SK-N-DZ (cell line): ENCODE results near the gene ERC1.

Source experiments
- DNase-seq: peaks from one replicate; pipeline ENCODE4 v3.0.0-alpha.2; 2015; ENCODE audit warnings: low spot score

The ERC1 gene

GRCh38 chr12:1474574-1475153 is 483.6 kb downstream of the ERC1 start:
- no peak for DNase-seq

GRCh38 chr12:1479645-1480044 is 488.6 kb downstream of the ERC1 start:
- DNase-seq: no peak

DNA sequence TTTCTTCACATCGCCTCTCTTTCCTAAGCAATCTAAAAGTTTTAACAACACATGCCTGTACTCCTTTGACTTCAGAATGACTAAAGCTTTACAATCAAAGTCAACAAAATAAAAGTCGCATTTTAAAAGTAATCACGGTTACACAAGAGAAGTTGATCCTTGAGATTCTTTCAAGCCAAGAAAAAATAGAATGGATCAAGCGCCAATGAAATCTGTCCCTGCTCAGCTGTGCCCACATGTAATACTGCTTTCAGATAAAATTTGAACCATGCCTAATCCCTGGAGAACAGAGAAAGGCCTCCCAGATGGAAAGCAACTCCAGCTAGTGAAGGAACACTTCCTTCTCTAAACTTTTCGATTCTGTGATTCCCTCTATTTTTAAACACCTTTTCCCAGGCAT is 490.3 kb downstream of the ERC1 start:
- no peak for DNase-seq

GRCh38 chr12:1481906-1482305 is 490.9 kb downstream of the ERC1 start:
- DNase-seq: no peak

- no peak for DNase-seq
Observed at GRCh38 chr12:1488908-1489381, 497.9 kb downstream of the ERC1 start.

DNA sequence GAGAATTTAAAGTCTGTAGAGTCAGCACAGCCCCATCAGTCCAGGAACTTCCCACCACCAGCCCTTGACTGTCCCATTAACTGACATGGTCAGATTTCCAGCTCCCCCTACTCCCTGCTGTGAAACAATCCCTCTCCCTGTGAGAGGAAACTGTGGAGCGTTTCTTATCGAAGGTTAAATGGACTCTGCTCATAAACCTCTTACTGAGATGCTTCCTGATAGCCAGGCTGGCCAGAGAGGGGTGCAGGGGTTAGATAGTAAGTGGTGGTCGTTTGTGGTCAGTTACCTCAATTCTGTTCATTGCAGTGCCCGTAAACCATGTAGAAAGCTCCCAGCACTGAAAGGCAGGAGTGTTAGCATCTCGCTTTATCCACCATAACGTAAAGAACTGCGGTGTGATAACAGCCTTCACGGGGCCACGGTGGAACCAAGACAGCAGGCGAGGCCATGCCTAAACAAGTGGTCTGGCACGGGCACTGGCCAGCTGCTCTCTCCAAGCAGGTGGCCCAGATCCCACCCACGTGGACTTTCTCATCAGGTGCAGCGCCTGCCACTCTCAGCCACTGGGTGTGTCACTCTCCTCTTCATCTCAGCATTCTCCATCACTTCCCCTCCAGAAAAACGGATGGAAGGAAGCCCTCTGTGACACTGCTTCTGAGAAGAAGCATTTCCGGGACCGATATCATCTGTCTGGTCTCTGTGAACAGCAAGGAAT is 501.1 kb downstream of the ERC1 start:
- no peak for DNase-seq

GRCh38 chr12:1493781-1494565 is 502.9 kb downstream of the ERC1 start:
- no peak for DNase-seq

DNA sequence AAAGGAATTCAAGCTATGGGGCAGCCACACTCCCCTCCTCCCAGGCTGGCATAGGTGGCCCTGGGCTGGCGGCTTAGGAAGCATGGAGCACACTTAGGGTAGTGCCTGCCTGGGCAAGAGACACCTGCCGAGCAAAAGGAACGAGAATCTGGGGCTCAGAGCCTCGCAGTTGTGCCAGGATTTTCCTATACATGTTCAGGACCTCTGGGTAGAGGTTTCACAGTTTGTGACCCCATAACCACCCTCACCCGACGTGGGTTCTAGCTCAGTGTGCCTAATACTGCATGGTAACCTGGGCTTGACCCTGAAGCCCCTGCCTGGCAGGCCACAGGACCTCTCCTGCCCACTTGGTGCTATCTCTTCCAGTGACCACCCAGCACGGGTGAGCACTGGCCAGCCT is 503.8 kb downstream of the ERC1 start:
- DNase-seq: no peak

- DNase-seq: no peak
Observed at GRCh38 chr12:1496162-1496900, 505.3 kb downstream of the ERC1 start.

- DNase-seq: no peak
Observed at GRCh38 chr12:1497161-1497560, 506.1 kb downstream of the ERC1 start.

GRCh38 chr12:1498199-1498740 is 507.2 kb downstream of the ERC1 start:
- no peak for DNase-seq

DNA sequence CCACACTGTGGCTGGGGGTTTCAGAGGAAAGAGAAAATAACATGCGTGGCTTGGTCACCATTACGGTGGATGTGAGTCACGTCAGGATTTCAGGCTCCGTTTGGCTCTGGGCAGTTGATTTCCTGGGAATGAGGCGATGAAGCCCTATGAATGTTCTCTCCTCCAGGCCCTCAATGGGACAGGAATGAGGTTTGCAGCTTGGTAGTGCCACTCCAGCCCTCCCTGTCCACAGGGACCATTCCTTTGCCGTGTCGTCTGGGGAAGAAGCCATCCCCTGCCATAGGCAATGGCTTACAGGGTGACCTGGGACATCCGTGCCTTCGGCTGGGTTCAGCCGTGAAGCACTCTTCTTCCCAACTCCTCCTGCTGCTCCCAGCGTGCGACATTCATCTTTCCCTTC is 508.3 kb downstream of the ERC1 start:
- no peak for DNase-seq

DNA sequence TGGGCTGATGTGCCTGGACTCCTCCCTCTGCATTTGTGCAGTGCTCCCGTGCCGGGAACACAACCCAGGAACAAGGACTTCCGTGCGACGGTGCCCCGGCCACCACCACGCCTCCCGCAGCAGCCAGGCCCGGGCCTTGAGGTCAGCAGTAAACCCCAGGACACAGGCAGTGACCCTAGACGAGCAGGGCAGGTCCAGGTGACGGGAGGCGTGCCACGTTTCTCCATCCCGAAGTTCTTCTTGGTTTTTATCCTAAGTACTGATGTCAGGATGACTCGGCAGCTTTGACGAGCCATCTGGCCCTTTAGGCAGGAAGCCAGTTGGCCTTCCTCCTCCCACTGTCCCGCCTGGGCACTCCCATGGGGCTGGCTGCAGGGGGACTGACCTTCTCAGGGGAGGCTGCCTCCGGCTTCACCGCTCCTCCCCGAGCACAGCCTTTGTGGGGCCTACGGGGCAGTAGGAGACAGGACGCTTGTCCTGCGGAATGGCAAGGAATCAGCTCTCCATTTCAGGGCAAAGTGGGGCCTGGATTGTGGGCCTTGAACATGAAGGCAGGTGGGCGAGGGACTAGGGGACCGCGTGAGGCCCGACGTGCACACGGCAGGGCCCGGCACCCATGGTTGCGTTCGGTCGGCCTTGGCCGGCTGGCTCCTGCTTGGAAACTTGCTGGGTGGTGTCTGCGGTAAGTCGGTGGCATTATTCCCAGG is 509.2 kb downstream of the ERC1 start:
- no peak for DNase-seq

GRCh38 chr12:1501001-1501400 is 510.0 kb downstream of the ERC1 start:
- no peak for DNase-seq

DNA sequence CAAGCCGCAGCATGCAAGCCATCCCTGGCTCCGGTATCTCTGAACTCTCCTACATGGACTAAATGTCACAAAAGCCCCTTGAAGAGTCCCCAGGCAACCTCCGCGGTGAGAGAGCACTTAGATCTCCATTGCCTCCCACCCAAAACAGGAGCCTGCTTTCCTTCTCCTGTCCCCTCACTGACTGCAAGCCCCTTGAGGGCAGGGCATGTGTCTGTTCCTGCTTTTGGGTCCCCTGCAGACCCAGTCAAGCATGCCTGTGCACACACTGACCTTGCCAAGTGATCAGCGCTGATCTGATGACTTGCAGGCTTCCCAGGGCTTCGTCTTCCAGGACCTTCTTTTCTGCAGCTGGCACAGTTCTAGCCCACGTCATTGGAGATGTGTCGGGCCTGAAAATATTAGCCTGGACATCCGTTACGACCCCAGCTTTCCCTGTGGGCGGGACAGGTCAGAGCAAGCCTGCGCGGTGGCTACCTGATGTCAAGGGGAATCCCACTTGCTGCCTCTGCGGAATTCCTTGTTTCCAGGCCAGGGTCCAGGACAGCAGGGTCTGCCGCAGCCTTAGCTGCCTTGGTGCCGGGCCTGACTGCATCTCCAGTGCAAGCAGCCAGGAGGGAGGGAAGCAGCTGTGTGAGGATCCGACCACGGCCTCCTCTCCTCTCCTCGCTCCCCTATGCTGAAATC is 510.8 kb downstream of the ERC1 start:
- no peak for DNase-seq

DNA sequence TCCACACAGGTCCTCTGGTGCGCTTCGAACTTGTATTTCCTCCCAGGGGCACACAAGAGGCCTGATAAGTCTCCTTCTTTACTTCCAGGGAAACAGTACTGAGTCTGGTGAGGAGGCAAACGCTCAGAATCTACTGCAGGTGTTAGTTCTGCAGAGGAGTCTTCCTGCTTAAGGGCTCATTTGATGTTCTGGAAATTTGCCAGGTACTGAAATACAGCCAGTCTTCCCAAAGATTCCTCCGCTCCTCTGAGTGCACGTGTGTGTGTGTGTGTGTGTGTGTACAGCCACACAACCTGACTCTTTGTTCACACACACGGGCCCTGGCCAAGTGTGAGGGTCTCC is 511.3 kb downstream of the ERC1 start:
- DNase-seq: no peak

DNA sequence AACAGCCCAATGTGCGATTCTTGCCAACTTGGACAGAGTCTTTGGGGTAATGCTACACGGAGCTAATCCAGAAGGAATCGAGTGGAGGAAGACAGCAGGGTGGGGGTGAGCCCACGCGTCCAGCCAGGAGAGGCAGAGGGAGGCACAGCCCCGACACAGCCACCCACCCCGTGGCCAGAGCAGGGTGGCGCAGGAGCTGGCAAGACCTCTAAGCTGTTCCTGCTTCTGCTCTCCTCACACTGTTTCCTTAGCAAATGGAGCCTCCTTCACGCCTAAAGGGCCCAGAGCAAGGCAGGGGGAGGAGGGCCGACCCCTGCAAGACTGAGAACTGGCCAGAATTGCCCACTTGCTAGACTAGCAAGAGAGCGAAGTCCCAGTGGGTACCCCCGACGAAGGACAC is 511.8 kb downstream of the ERC1 start:
- no peak for DNase-seq

DNA sequence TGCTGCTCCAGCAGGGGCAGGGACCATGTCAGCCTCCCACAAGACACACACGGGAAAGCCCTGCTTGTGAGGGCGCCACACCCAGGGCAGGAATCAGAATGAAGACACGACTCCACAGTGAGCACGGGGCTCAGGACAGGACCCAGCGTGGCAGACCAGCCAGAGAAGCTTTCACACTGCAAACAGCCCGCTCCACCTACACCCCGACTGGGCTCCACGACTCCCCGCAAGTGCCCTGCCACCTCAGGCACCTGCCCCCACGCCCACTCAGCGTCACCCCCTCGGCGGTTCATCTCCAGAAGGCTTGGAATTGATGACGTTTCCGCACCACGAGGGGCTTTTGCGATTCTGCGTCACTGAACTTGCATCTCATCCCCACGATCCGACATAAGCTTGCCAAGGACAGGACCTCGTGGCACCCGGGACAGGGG is 512.3 kb downstream of the ERC1 start:
- DNase-seq: no peak

DNA sequence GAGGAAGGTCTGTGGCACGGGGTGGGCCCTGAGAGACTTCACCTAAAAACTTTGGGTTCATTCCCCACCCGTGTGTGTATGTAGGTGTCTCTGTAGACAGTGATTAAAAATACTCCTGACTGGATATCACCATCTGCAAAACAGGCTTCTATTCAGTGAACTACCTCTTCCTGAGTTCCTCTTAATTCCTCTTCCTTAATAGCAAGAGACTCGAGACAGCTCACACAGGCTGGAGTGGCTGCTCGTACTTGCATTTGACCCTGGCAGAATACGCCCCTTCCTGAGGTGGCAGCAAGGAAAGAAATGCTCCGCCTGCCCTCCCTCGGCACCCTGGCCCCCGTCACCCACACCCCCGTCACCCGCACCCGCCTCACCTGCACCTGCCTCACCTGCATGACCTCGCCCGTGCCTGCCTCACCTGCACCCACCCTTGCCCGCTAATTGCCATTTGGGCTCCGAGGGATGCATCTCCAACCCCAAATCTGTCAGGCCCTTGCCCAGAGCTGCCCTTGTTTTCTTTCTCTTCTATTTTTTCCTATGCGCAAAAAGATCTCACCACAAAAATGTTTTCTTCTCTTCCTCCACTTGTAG is 513.4 kb downstream of the ERC1 start:
- no peak for DNase-seq

DNA sequence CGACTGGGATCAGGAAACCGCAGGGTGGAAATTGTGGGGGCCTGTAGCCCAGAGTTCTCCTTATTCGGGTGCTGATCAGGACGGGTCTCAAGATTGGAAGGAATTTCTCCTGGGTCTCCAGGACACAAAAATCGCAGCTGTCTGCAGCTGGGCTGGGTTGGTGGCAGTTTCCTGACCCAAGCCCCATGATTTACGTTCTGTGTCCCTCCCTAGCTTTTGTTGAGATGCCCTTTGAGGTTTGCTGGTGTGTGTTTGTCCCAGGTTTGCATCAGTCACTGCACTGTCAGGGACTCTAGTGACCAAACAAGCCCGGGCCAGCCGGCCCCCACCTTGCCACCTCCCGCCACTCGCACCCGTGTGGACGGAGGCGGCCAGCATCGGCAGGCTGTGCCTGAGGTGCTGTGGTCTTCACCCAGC is 513.9 kb downstream of the ERC1 start:
- DNase-seq: no peak
